Uterus (tissue), 4 donors: ENCODE results near the gene PUM2. TPM values are rescaled to one million over a fixed set of nuclear protein-coding genes. Genes with fewer than 3 reads are reported as not detected.
"Not testable (repeated sequence)": the region's sequence is repeated elsewhere in the genome, so short reads cannot be mapped to it uniquely, and the experiment has no call there.

Experiments used
- DNase-seq, 2 donors: peaks; one replicate each; pipeline ENCODE4 v3.0.0-alpha.2; 2019 to 2020
- H3K27ac ChIP-seq, 2 donors: fragments of 200-600 bp; sonication (generic); 1 replicate in 1 of 2; 2 replicates in 1 of 2; pipeline ENCODE4 v1.5.1; 2016 to 2018
- H3K27me3 ChIP-seq, 2 donors: fragments of 200-600 bp; sonication (generic); one replicate each; pipeline ENCODE4 v1.5.1; 2018 to 2019; ENCODE audit warnings: control low read depth in 1 of 2
- H3K36me3 ChIP-seq, 2 donors: fragments of 200-600 bp; sonication (generic); one replicate each; pipeline ENCODE4 v1.5.1; 2019; ENCODE audit warnings: control low read depth in 1 of 2
- H3K4me1 ChIP-seq, 2 donors: fragments of 200-600 bp; sonication (generic); one replicate each; pipeline ENCODE4 v1.5.1; 2018 to 2019; ENCODE audit warnings: control low read depth in 1 of 2
- H3K4me3 ChIP-seq, 2 donors: fragments of 200-600 bp; sonication (generic); 1 replicate in 1 of 2; 2 replicates in 1 of 2; pipeline ENCODE4 v1.5.1; 2018 to 2019; ENCODE audit warnings: mild to moderate bottlenecking in 1 of 2
- H3K9me3 ChIP-seq, 2 donors: fragments of 200-600 bp; sonication (generic); one replicate each; pipeline ENCODE4 v1.5.1; 2019; ENCODE audit warnings: control low read depth in 1 of 2
- POLR2A ChIP-seq, 2 donors: fragments of 450-650 bp; IDR thresholded peaks; one replicate each; pipeline ENCODE4 v1.6.1; 2016; ENCODE audit warnings: antibody characterized with exemption in 2 of 2, mild to moderate bottlenecking in 1 of 2, moderate library complexity in 1 of 2
- intact Hi-C: fragments of 100-400 bp; cut with DNase I; formaldehyde crosslinking; loops from one replicate; pipeline ENCODE4 v1.15.1; 2023; ENCODE audit warnings: low total_unique reads
- total RNA-seq, 4 donors: library from RNA; depleted of rRNA in 3 of 4; stranded (reverse); fragments of >200 nt in 3 of 4; gene quantifications; one replicate each; pipeline versions ENCODE4 v1.1.0 to v1.2.4, GENCODE V29; 2014 to 2023
- TF ChIP-seq, protein P1 (sequence below), 4 experiments: fragments of 200-600 bp in 2 of 4; fragments of 450-650 bp in 2 of 4; sonication (generic) in 2 of 4; IDR thresholded peaks; one replicate each; pipeline ENCODE4 v1.5.1; 2016 to 2019; ENCODE audit warnings: antibody characterized with exemption in 4 of 4, mild to moderate bottlenecking in 2 of 4, moderate library complexity in 1 of 4
- donor health status: DM: yes; HTN: yes; CAD: no.

The PUM2 gene
- total RNA-seq, 4 donors from 2014 or later, result 51.0 to 138 (median 103) TPM

DNA sequence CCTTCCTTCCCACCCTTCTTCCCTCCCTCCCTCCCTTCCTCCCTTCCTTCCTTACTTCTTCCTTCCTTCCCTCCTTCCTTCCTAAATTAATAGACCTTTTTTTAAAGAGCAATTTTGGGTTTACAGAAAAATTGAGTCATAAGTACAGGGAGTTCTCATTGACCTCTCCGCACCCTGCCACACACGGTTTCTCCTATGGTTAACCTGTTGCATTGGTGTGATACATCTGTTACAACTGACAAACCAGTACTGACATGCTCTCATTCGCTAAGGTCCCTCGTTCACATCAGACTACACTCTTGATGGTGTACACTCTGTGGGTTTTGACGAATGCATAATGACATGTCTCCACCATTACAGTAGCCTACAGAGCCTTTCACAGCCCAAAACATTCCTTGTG is 114.1 kb downstream of the PUM2 start:
- H3K4me1 ChIP-seq, result no peaks in the 10 kb centered on the region
- no peak overlapping the region for H3K27ac ChIP-seq
- intact Hi-C loops, result no loop called here
- no peaks in the 10 kb centered on the region for H3K27me3 ChIP-seq
- TF ChIP-seq POLR2A (IDR thresholded peaks at IDR 0.05), result no peak
- TF ChIP-seq, protein P1, sequence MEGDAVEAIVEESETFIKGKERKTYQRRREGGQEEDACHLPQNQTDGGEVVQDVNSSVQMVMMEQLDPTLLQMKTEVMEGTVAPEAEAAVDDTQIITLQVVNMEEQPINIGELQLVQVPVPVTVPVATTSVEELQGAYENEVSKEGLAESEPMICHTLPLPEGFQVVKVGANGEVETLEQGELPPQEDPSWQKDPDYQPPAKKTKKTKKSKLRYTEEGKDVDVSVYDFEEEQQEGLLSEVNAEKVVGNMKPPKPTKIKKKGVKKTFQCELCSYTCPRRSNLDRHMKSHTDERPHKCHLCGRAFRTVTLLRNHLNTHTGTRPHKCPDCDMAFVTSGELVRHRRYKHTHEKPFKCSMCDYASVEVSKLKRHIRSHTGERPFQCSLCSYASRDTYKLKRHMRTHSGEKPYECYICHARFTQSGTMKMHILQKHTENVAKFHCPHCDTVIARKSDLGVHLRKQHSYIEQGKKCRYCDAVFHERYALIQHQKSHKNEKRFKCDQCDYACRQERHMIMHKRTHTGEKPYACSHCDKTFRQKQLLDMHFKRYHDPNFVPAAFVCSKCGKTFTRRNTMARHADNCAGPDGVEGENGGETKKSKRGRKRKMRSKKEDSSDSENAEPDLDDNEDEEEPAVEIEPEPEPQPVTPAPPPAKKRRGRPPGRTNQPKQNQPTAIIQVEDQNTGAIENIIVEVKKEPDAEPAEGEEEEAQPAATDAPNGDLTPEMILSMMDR (IDR thresholded peaks at IDR 0.05), result no peak
- H3K36me3 ChIP-seq, result no peaks in the 10 kb centered on the region
- no peak for DNase-seq
- no peaks in the 10 kb centered on the region for H3K9me3 ChIP-seq
- no peak overlapping the region for H3K4me3 ChIP-seq

DNA sequence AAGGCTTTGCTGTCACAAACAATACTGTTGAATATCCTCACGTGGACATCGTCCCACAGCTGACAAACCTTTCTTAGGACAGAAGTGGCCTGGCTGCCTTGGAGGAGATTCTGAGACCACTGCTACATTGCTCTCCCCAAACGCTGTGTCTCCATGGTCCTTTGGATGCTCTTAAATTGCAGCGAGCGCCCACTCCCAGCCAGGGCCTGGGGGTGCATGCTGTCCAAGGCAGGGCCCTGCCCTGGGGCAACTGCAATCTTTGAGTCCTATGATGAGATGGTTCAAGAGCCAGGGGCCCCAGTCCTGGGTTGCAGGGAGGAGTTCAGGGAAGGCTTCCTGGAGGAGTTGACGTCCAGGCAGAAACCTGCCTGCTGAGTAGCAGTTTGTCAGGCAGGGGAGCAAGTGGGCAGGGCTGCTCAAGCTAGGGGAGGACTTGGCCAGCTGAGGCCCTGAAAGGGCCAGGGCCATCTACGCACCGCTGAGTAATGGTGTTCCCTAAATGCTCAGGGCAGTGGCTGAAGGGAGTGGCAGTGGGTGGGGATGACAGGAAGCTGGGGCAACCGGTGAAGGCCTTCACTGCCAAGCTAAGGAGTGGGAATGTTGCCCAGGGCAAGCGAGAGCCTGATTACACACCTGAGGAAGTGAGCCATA is 114.9 kb downstream of the PUM2 start:
- H3K9me3 ChIP-seq, result no peaks in the 10 kb centered on the region
- TF ChIP-seq, protein P1 (IDR thresholded peaks at IDR 0.05), result no peak
- no peak for TF ChIP-seq POLR2A (IDR thresholded peaks at IDR 0.05)
- H3K27ac ChIP-seq, result no peak overlapping the region
- H3K36me3 ChIP-seq, result no peaks in the 10 kb centered on the region
- no peaks in the 10 kb centered on the region for H3K27me3 ChIP-seq
- DNase-seq, result no peak
- no peaks in the 10 kb centered on the region for H3K4me1 ChIP-seq
- H3K4me3 ChIP-seq, result no peak overlapping the region
- intact Hi-C loops, result no loop called here

DNA sequence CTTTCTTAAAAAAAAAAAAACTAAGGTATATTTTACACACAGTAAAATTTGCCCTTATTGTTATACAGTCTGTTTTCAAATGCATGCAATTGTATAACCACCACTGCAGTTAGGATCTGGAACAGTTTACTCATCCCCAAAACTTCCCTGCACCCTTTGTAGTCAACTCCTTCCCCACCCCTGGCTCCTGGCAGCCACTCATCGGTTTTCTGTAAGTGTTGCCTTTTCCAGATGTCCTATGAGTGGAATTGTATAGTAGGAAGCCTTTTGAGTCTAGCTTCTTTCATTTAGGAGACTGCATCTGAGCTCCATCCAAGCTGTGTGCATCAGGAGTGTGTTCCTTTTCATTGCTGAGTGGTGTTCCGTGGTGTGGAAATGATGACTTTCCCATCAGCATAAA is 116.0 kb downstream of the PUM2 start:
- H3K4me3 ChIP-seq, DNase-seq, H3K4me1 ChIP-seq, H3K27me3 ChIP-seq, intact Hi-C loops, H3K9me3 ChIP-seq, H3K36me3 ChIP-seq, H3K27ac ChIP-seq: not testable (repeated sequence)

DNA sequence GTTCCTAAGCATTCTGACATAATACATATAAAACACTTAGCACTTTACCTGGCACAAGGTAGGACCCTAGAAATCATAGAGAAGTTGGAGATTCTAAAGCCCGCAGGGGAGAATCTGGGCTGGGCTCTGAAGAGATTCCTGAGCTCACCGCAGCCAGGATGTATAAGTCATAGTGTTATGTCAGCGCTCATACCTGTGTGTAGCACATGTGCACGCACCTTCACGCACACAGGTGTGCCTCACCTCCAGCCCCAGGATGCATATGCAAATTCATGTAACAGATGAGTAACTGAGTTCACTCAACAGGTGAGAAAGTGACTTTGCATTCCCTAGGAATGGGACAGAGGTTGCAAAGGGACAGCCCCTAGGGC is 117.8 kb downstream of the PUM2 start:
- TF ChIP-seq POLR2A (IDR thresholded peaks at IDR 0.05), result no peak
- TF ChIP-seq, protein P1 (IDR thresholded peaks at IDR 0.05), result no peak
- Histone ChIP-seq H3K36me3 (no peaks in the 10 kb centered on the region), H3K4me1 (no peaks in the 10 kb centered on the region), H3K4me3 (no peak overlapping the region), H3K27ac (no peak overlapping the region), H3K27me3 (no peaks in the 10 kb centered on the region), H3K9me3 (no peaks in the 10 kb centered on the region)
- intact Hi-C loops, result no loop called here
- no peak for DNase-seq

DNA sequence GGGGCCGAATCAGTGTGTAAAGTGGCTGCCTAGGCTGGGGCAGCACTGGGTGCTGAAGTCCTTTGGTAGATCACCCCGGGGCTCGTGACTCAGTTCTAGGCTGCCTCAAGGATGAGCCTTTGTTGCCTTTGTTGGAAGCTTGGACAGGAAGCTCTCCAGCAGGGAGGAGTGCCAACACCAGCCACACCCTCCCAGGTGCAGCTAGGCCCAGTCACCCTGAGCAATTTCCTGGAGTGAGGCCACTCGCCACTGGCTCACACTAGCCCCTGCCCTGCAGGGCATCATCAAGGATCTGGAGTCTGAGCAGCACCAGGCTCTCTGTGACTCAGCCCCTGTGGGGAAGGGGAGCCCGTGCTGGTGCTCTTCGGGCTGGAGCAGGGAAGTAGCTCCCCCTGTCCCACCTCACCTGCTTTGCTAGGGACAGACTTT is 119.0 kb downstream of the PUM2 start:
- TF ChIP-seq, protein P1 (IDR thresholded peaks at IDR 0.05), result no peak
- TF ChIP-seq POLR2A (IDR thresholded peaks at IDR 0.05), result no peak
- Histone ChIP-seq H3K9me3 (no peaks in the 10 kb centered on the region), H3K4me1 (no peaks in the 10 kb centered on the region), H3K4me3 (no peak overlapping the region), H3K27me3 (no peaks in the 10 kb centered on the region), H3K36me3 (no peaks in the 10 kb centered on the region), H3K27ac (no peak overlapping the region)
- intact Hi-C loops, result no loop called here
- no peak for DNase-seq

DNA sequence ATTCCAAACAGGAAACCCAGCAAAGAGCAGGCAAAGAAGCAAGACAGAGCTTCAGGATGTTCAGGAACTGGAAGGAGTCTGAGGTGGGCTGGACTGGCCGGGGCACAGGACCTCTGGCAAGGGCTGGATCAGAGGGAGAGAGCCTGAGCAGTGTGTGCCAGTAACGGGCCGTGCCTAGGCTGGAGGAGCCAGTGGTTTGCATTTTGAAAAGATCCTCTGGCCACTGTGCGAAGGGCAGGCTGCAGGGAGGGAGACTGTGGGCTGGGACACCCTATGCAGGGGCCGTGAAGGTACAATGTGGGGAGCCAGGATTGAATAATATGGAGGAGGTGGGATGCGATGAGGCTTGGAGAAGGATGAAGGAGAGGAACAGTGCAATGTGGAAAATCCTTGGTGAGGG is 119.5 kb downstream of the PUM2 start:
- Histone ChIP-seq H3K4me3 (no peak overlapping the region), H3K27me3 (no peaks in the 10 kb centered on the region), H3K36me3 (no peaks in the 10 kb centered on the region), H3K4me1 (no peaks in the 10 kb centered on the region), H3K27ac (no peak overlapping the region), H3K9me3 (no peaks in the 10 kb centered on the region)
- no peak for DNase-seq
- no peak for TF ChIP-seq POLR2A (IDR thresholded peaks at IDR 0.05)
- TF ChIP-seq, protein P1 (IDR thresholded peaks at IDR 0.05), result no peak
- intact Hi-C loops, result no loop called here
